H1 (cell line): ENCODE results near the gene ANLN. TPM values are rescaled to one million over a fixed set of nuclear protein-coding genes. Genes with fewer than 3 reads are reported as not detected.

ENCODE experiments used
- CTCF ChIA-PET: fragments of 300-600 bp; sonication (Branson Sonifier 250); formaldehyde crosslinking; loops from one replicate; lab custom pipeline; 2021; ENCODE audit not compliant: partially characterized antibody; lab: Charles Lee
- POLR2A ChIA-PET: fragments of 300-600 bp; sonication (Branson Sonifier 250); formaldehyde crosslinking; loops from one replicate; lab custom pipeline; 2021; ENCODE audit warnings: inconsistent platforms; ENCODE audit not compliant: partially characterized antibody; lab: Charles Lee
- DNase-seq, 2 experiments: peaks; one replicate each; pipeline versions ENCODE4 v3.0.0 to v3.0.0-alpha.2; 2010 to 2022; ENCODE audit warnings: low spot score in 2 of 2, low read depth in 1 of 2, mixed read lengths in 1 of 2
- FAIRE-seq: peaks from 2 replicates; lab custom pipeline; 2011; peaks lifted over from hg19 to GRCh38; lab: Jason Lieb, UNC
- H2AFZ ChIP-seq: 2 replicates; pipeline ENCODE4 v1.8.1; 2012; ENCODE audit warnings: low read length, inconsistent platforms
- H2AK5ac ChIP-seq: 2 replicates; pipeline ENCODE4 v1.6.1; 2013; ENCODE audit warnings: low read depth, low read length
- H2BK120ac ChIP-seq: replicated peaks from 2 replicates; pipeline ENCODE3; 2013; ENCODE audit warnings: low read depth, low read length, inconsistent platforms
- H2BK12ac ChIP-seq: 2 replicates; pipeline ENCODE4 v1.6.1; 2013; ENCODE audit warnings: low read depth, low read length
- H2BK15ac ChIP-seq: 2 replicates; pipeline ENCODE4 v1.6.1; 2013; ENCODE audit warnings: low read length
- H2BK20ac ChIP-seq: 2 replicates; pipeline ENCODE4 v1.6.1; 2013; ENCODE audit warnings: low read length
- H2BK5ac ChIP-seq: 2 replicates; pipeline ENCODE4 v1.6.1; 2013; ENCODE audit warnings: low read depth, low read length
- H3K14ac ChIP-seq: 2 replicates; pipeline ENCODE4 v1.6.1; 2013; ENCODE audit warnings: inconsistent platforms; ENCODE audit not compliant: insufficient read length
- H3K18ac ChIP-seq: 2 replicates; pipeline ENCODE4 v1.6.1; 2013; ENCODE audit warnings: low read length; ENCODE audit errors: extremely low read depth
- H3K23ac ChIP-seq: 2 replicates; pipeline ENCODE4 v1.6.1; 2013; ENCODE audit warnings: inconsistent platforms; ENCODE audit not compliant: insufficient read length
- H3K23me2 ChIP-seq: 2 replicates; pipeline ENCODE4 v1.6.1; 2013; ENCODE audit warnings: low read depth, low read length
- H3K27ac ChIP-seq: 2 replicates; pipeline ENCODE4 v1.6.1; 2011; ENCODE audit warnings: low read depth, low read length, inconsistent platforms
- H3K27me3 ChIP-seq, 4 experiments: replicated peaks in 1 of 4; 1 replicate in 1 of 4; 2 replicates in 3 of 4; pipeline versions ENCODE4 v1.6.1 to v1.8.1; 2011 to 2013; ENCODE audit warnings: low read length in 3 of 4, mild to moderate bottlenecking in 3 of 4, inconsistent platforms in 2 of 4, mixed read lengths in 2 of 4, moderate library complexity in 1 of 4; ENCODE audit not compliant: control insufficient read depth in 3 of 4, insufficient read depth in 3 of 4; ENCODE audit errors: extremely low read depth in 1 of 4
- H3K36me3 ChIP-seq, 4 experiments: 2 replicates each; pipeline versions ENCODE4 v1.6.1 to v1.8.1; 2011 to 2013; ENCODE audit warnings: mild to moderate bottlenecking in 4 of 4, low read length in 3 of 4, moderate library complexity in 2 of 4, control low read depth in 1 of 4, inconsistent platforms in 1 of 4; ENCODE audit not compliant: insufficient read depth in 4 of 4, control insufficient read depth in 2 of 4
- H3K4ac ChIP-seq: replicated peaks from 2 replicates; pipeline ENCODE3; 2013; ENCODE audit warnings: low read length, low read depth, mixed read lengths, inconsistent platforms; ENCODE audit not compliant: insufficient read length
- H3K4me1 ChIP-seq, 4 experiments: replicated peaks in 1 of 4; 1 replicate in 1 of 4; 2 replicates in 3 of 4; pipeline versions ENCODE4 v1.6.1 to v1.8.1; 2011 to 2013; ENCODE audit warnings: low read length in 3 of 4, inconsistent platforms in 2 of 4, mixed read lengths in 1 of 4; ENCODE audit not compliant: insufficient read depth in 4 of 4, control insufficient read depth in 3 of 4
- H3K4me2 ChIP-seq, 2 experiments: 2 replicates each; pipeline versions ENCODE4 v1.6.1 to v1.8.1; 2011 to 2013; ENCODE audit warnings: low read depth in 2 of 2, low read length in 2 of 2, control low read depth in 1 of 2, inconsistent platforms in 1 of 2, mild to moderate bottlenecking in 1 of 2; ENCODE audit not compliant: insufficient read depth in 1 of 2
- H3K4me3 ChIP-seq, 4 experiments: fragments of 200-600, 300-600 bp in 1 of 4; sonication (generic), shearing (Covaris generic), sonication (Bioruptor Twin) in 1 of 4; 2 replicates each; pipeline versions ENCODE4 v1.5.1 to v1.8.1; 2011 to 2016; ENCODE audit warnings: low read length in 4 of 4, low read depth in 3 of 4, control low read depth in 2 of 4, inconsistent platforms in 2 of 4, mild to moderate bottlenecking in 2 of 4, mixed read lengths in 1 of 4, moderate library complexity in 1 of 4; ENCODE audit not compliant: insufficient read depth in 2 of 4; ENCODE audit errors: extremely low read depth in 1 of 4
- H3K56ac ChIP-seq: replicated peaks from 2 replicates; pipeline ENCODE3; 2013; ENCODE audit warnings: low read depth, mild to moderate bottlenecking, mixed read lengths, low read length, inconsistent platforms; ENCODE audit not compliant: insufficient read length
- H3K79me1 ChIP-seq: 2 replicates; pipeline ENCODE4 v1.6.1; 2013; ENCODE audit warnings: low read depth, low read length, control low read depth
- H3K79me2 ChIP-seq, 2 experiments: 2 replicates each; pipeline versions ENCODE4 v1.6.1 to v1.8.1; 2012 to 2013; ENCODE audit warnings: low read length in 2 of 2, mild to moderate bottlenecking in 2 of 2, inconsistent platforms in 1 of 2; ENCODE audit not compliant: insufficient read depth in 2 of 2, control insufficient read depth in 1 of 2
- H3K9ac ChIP-seq, 4 experiments: replicated peaks in 1 of 4; 1 replicate in 1 of 4; 2 replicates in 3 of 4; pipeline versions ENCODE4 v1.6.1 to v1.8.1; 2011 to 2013; ENCODE audit warnings: low read depth in 3 of 4, low read length in 3 of 4, control low read depth in 2 of 4, mild to moderate bottlenecking in 2 of 4, moderate library complexity in 2 of 4, inconsistent platforms in 1 of 4; ENCODE audit errors: extremely low read depth in 1 of 4
- H3K9me3 ChIP-seq, 2 experiments: 2 replicates each; pipeline versions ENCODE4 v1.6.1 to v1.8.1; 2012 to 2013; ENCODE audit warnings: mild to moderate bottlenecking in 2 of 2, moderate library complexity in 2 of 2, control low read depth in 1 of 2, inconsistent platforms in 1 of 2, low read depth in 1 of 2, low read length in 1 of 2, mixed read lengths in 1 of 2; ENCODE audit not compliant: insufficient read depth in 2 of 2
- H4K20me1 ChIP-seq, 2 experiments: replicated peaks in 1 of 2; 2 replicates each; pipeline versions ENCODE3 to v1.8.1; 2011 to 2013; ENCODE audit warnings: inconsistent platforms in 2 of 2, low read length in 2 of 2, mild to moderate bottlenecking in 1 of 2; ENCODE audit not compliant: insufficient read depth in 2 of 2, control insufficient read depth in 1 of 2
- H4K5ac ChIP-seq: 2 replicates; pipeline ENCODE4 v1.6.1; 2013; ENCODE audit warnings: low read length, low read depth, mixed read lengths, inconsistent platforms; ENCODE audit not compliant: insufficient read length
- H4K8ac ChIP-seq: 2 replicates; pipeline ENCODE4 v1.8.0; 2013; ENCODE audit warnings: mild to moderate bottlenecking, moderate library complexity, low read length, inconsistent platforms; ENCODE audit not compliant: insufficient read depth; ENCODE audit errors: extremely low read depth
- H4K91ac ChIP-seq: replicated peaks from 2 replicates; pipeline ENCODE3; 2013; ENCODE audit warnings: low read length, mixed read lengths, inconsistent platforms; ENCODE audit not compliant: insufficient read length
- CTCF ChIP-seq, 3 experiments: IDR thresholded peaks; 1 replicate in 2 of 3; 2 replicates in 1 of 3; pipeline versions ENCODE4 v1.5.1 to v1.6.1; 2011; ENCODE audit warnings: low read length in 3 of 3, mild to moderate bottlenecking in 3 of 3, inconsistent platforms in 2 of 3, low read depth in 1 of 3, moderate library complexity in 1 of 3; ENCODE audit not compliant: insufficient read depth in 1 of 3; ENCODE audit errors: control extremely low read depth in 1 of 3
- JUND ChIP-seq: IDR thresholded peaks from 2 replicates; pipeline ENCODE4 v1.6.1; 2011; ENCODE audit warnings: mild to moderate bottlenecking, improper control_type of control experiment, low read length
- WGBS, 2 experiments: shearing (Covaris generic) in 1 of 2; methylation state at CpG; one replicate each; pipeline versions ENCODE4 v1.1.6 to v1.1.7; 2013 to 2015; ENCODE audit warnings: low lambda C conversion rate in 2 of 2, mixed read lengths in 2 of 2, inconsistent platforms in 1 of 2, low coverage in 1 of 2, missing lambda C conversion rate in 1 of 2; ENCODE audit not compliant: insufficient replicate concordance in 2 of 2, insufficient coverage in 1 of 2, insufficient read length in 1 of 2; ENCODE audit errors: extremely low coverage in 1 of 2, missing lambda C conversion rate in 1 of 2; 5-methylcytosine and 5-hydroxymethylcytosine counted together
- polyA plus RNA-seq, 7 experiments: library from polyadenylated mRNA; depleted of rRNA in 3 of 7; stranded (reverse) in 5 of 7; unstranded in 2 of 7; fragments of >200 nt in 5 of 7; fragments of 200-250 nt in 2 of 7; gene quantifications; 1 replicate in 5 of 7; 2 replicates in 1 of 7; 4 replicates in 1 of 7; pipeline versions ENCODE4 v1.2.1 to v1.2.3, GENCODE V29; 2011 to 2013; ENCODE audit warnings: missing spikeins in 2 of 7, mixed read lengths in 2 of 7
- total RNA-seq: library from RNA; stranded (reverse); fragmentation: NEBNext Ultra II Directional; extraction: Animal tissue kit (Norgen Biotek cat#: 25700); gene quantifications from 2 replicates; pipeline ENCODE4 v1.2.1, GENCODE V29; 2021

The ANLN gene
- total and polyA plus RNA-seq, 2 of the 8 experiments (the other 6 are each of a cell fraction or from before 2014, with no cell fraction given), result 18.5 to 90.1 TPM

GRCh38 chr7:36430186-36430585, 40.5 kb downstream of the ANLN start:
- no peaks in the 10 kb centered on the region for H3K23me2 ChIP-seq
- H2BK15ac ChIP-seq, result no peak overlapping the region
- H2BK120ac ChIP-seq, result no peak overlapping the region
- FAIRE-seq (no peak), DNase-seq (no peak)
- no peak overlapping the region for H3K56ac ChIP-seq
- no peaks in the 10 kb centered on the region for H4K20me1 ChIP-seq
- peaks cover 0 to 44% (median 9%) of the 10 kb centered on the region in 4 experiments; a peak in 6 of 8 replicates for H3K36me3 ChIP-seq
- no peak overlapping the region for H2BK20ac ChIP-seq
- WGBS, 2 experiments, result 82% methylated on average over 2 of the region's 2 CpGs; no CpG with 5 or more reads in 1 of the 2 experiments
- H4K5ac ChIP-seq, result no peak overlapping the region
- H2AFZ ChIP-seq, result no peak overlapping the region
- H2BK5ac ChIP-seq, result no peak overlapping the region
- no peaks in the 10 kb centered on the region for H3K79me1 ChIP-seq
- H3K4me2 ChIP-seq, result no peak overlapping the region
- no peaks in the 10 kb centered on the region for H3K4me1 ChIP-seq
- H3K27ac ChIP-seq, result no peak overlapping the region
- H4K91ac ChIP-seq, result no peak overlapping the region
- no peak overlapping the region for H3K14ac ChIP-seq
- H3K4me3 ChIP-seq, result no peak overlapping the region
- no peaks in the 10 kb centered on the region for H3K79me2 ChIP-seq
- no peak overlapping the region for H3K4ac ChIP-seq
- no peaks in the 10 kb centered on the region for H3K27me3 ChIP-seq
- ChIA-PET POLR2A (no interaction called here), CTCF (no interaction called here)
- H3K23ac ChIP-seq, result no peak overlapping the region
- no peaks in the 10 kb centered on the region for H3K9me3 ChIP-seq
- H3K9ac ChIP-seq, result no peak overlapping the region; a peak in 1 of 7 replicates
- no peak overlapping the region for H3K18ac ChIP-seq
- H2AK5ac ChIP-seq, result no peak overlapping the region
- no peak overlapping the region for H2BK12ac ChIP-seq
- no peak for TF ChIP-seq CTCF (IDR thresholded peaks at IDR 0.05; ENCODE audit: control extremely low read depth in 1 of 3, insufficient read depth in 1 of 3, low read depth in 1 of 3, low read length in 3 of 3)
- TF ChIP-seq JUND, result no peak
- H4K8ac ChIP-seq, result no peak overlapping the region
